ENCODE data around the gene PADI3. TPM values are rescaled to one million over a fixed set of nuclear protein-coding genes. Genes with fewer than 3 reads are reported as not detected.
A peak's percentile ranks its signal among the peaks of the same experiment; 100 is the strongest.

PADI3 gene
- total and polyA plus RNA-seq, 9 of the 15 experiments (the other 6 are each of a cell fraction or from before 2014, with no cell fraction given), result not detected

DNA sequence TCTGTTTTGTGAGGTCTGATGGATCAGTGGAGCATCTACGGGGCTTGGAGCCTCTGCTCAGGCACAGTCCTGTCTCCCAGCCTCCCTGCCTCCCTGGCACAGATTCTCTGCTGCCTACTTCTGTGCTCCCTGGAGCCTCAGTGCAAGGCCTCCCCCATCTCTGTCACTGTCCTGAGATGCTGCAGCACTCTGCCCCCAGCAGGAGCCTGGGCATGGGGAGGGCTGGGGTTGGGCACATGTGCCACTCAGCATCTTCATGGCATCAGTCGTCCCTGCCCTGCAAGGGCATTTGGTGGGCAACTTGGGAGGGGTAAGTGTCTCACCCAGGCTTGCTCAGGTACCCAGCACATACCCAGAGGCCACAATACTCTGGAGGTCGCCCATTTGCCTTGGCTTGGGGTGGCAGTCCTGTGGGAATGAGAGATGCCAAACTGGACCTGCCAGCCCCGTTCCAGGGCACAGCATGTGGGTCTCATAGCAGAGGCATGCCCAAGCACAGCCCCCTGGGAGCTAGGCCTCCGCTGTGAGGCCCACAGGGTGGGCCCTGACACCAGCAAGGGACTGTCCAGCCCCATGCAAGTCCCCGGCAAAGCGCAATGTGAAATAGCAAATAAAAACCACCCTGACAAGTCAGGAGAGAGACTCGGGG, 28.7 kb downstream of the PADI3 start (continued):
- TF ChIP-seq PTRF (tag; IDR thresholded peaks at IDR 0.05) (no peak), YY1 (IDR thresholded peaks at IDR 0.05; ENCODE audit: borderline replicate concordance in 1 of 3, control insufficient read depth in 1 of 3, extremely low read depth in 1 of 3, insufficient read depth in 3 of 3, insufficient read length in 1 of 3, insufficient replicate concordance in 2 of 3, low read depth in 1 of 3, low read length in 2 of 3) (no peak), SRSF1 (IDR thresholded peaks at IDR 0.05; ENCODE audit: low read depth, low read length) (no peak)

DNA sequence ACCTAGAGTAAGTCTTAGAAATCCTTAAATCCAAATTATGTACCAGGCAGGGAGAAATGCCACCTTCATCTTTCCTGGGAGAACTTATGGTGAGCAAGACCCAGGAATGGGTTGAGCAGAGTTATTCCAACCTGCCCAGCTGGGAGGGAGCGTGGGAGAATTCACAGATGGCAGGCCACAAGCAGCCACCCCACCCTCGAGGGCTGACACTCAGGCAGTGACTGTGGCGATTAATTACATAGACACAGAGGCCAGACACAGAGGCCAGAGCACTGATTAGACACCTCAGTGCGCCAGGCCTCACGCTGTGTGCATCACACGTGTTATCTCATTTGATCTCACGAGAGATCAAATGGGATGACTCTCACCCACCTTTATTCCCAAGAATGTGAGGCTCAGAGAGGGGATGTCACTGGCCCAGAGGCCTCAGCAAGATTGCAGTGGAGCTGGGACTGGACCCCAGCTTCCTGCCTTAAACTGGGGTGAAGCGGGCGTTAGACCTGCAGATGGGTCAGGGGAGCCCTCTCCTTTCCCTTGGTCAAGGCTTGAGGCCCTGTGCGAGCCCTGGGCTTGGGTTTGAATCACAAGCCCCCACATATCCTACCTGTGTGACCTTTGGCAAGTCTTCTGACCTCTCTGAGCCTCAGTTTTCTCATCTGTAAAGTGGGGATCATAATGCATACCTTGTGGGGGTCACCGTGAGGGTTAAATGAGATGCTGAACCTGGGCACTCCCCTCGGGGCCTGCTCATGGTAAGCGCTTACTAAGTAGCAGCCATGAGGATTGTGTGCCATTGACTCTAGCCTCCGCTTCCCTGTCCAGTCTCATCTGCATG, 30.3 kb downstream of the PADI3 start:
- Histone ChIP-seq H3K9me3 (replicated peaks; ENCODE audit: control insufficient read depth, insufficient read depth, low read depth, low read length) (no peaks in the 10 kb centered on the region), H3K9ac (ENCODE audit: insufficient read depth in 1 of 2, low read depth in 2 of 2, low read length in 2 of 2) (no peak overlapping the region), H3K27me3 (ENCODE audit: control insufficient read depth in 2 of 2, insufficient read depth in 2 of 2, low read length in 2 of 2) (peaks cover 16 to 68% of the 10 kb centered on the region in 2 experiments), H3K9me1 (ENCODE audit: control insufficient read depth, insufficient read depth, low read length) (peaks cover 3% of the 10 kb centered on the region), H3K4me1 (replicated peaks in 1 of 2; ENCODE audit: control insufficient read depth in 2 of 2, insufficient read depth in 2 of 2, low read length in 2 of 2) (0 out of 5 replicates have a peak, but pooled peaks cover 0 to 2% of the 10 kb centered on the region in 2 experiments), H3K79me2 (ENCODE audit: control insufficient read depth, insufficient read depth, low read length) (no peaks in the 10 kb centered on the region), H2AFZ (ENCODE audit: low read depth, low read length) (no peak overlapping the region), H3K27ac (ENCODE audit: extremely low read depth, low read depth, low read length) (no peak overlapping the region), H3K4me3 (no peak overlapping the region), H3K4me2 (ENCODE audit: insufficient read depth, low read length) (no peak overlapping the region), H4K20me1 (replicated peaks; ENCODE audit: control insufficient read depth, insufficient read depth, low read length) (peaks cover 24% of the 10 kb centered on the region), H3K36me3 (ENCODE audit: control insufficient read depth, insufficient read depth, low read length) (no peaks in the 10 kb centered on the region)
- WGBS (ENCODE audit: insufficient coverage, low coverage, missing lambda C conversion rate), result 4% methylated on average over 14 of the region's 14 CpGs
- BruUV-seq (replicated peaks), result no TSS peak
- ChIA-PET CTCF (ENCODE audit: low intra/inter-chr PET ratio) (no interaction called here), POLR2A (no interaction called here)
- in situ Hi-C loops (cut with MboI), result no loop called here
- DNase-seq (ENCODE audit: extremely low read depth in 1 of 4, low spot score in 3 of 4) (no peak), ATAC-seq (no peak), FAIRE-seq (no peak)
- intact Hi-C loops (cut with micrococcal nuclease), result no loop called here
- TF ChIP-seq ZNF23 (CRISPR knock-in tag; IDR thresholded peaks at IDR 0.05), result no peak
- TF ChIP-seq KDM1A (IDR thresholded peaks at IDR 0.05), result peak in 1 of 2 experiments; percentile 24; a peak in 1 of 4 replicates
- peak; percentile 54 for TF ChIP-seq RBM25 (IDR thresholded peaks at IDR 0.05; ENCODE audit: low read depth, low read length, severe bottlenecking)
- TF ChIP-seq BDP1 (IDR thresholded peaks at IDR 0.05; ENCODE audit: insufficient read depth, insufficient read length), result no peak
- TF ChIP-seq KLF16 (IDR thresholded peaks at IDR 0.05), result no peak
- peak; percentile 40; the same call in 1 of the 2 replicates for TF ChIP-seq BCOR (IDR thresholded peaks at IDR 0.05)
- TF ChIP-seq ZNF184 (CRISPR knock-in tag; IDR thresholded peaks at IDR 0.05), result no peak
- TF ChIP-seq ZNF696 (CRISPR knock-in tag; conservative IDR thresholded peaks at IDR 0.05), result no peak
- TF ChIP-seq, protein P1, sequence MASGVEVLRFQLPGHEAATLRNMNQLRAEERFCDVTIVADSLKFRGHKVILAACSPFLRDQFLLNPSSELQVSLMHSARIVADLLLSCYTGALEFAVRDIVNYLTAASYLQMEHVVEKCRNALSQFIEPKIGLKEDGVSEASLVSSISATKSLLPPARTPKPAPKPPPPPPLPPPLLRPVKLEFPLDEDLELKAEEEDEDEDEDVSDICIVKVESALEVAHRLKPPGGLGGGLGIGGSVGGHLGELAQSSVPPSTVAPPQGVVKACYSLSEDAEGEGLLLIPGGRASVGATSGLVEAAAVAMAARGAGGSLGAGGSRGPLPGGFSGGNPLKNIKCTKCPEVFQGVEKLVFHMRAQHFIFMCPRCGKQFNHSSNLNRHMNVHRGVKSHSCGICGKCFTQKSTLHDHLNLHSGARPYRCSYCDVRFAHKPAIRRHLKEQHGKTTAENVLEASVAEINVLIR (CRISPR knock-in tag; IDR thresholded peaks at IDR 0.05), result no peak
- TF ChIP-seq, protein P2, sequence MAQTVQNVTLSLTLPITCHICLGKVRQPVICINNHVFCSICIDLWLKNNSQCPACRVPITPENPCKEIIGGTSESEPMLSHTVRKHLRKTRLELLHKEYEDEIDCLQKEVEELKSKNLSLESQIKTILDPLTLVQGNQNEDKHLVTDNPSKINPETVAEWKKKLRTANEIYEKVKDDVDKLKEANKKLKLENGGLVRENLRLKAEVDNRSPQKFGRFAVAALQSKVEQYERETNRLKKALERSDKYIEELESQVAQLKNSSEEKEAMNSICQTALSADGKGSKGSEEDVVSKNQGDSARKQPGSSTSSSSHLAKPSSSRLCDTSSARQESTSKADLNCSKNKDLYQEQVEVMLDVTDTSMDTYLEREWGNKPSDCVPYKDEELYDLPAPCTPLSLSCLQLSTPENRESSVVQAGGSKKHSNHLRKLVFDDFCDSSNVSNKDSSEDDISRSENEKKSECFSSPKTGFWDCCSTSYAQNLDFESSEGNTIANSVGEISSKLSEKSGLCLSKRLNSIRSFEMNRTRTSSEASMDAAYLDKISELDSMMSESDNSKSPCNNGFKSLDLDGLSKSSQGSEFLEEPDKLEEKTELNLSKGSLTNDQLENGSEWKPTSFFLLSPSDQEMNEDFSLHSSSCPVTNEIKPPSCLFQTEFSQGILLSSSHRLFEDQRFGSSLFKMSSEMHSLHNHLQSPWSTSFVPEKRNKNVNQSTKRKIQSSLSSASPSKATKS (CRISPR knock-in tag; IDR thresholded peaks at IDR 0.05), result no peak
- no peak for TF ChIP-seq TEAD4 (IDR thresholded peaks at IDR 0.05; ENCODE audit: low read length)
- TF ChIP-seq TEAD4 (CRISPR knock-in tag; IDR thresholded peaks at IDR 0.05; ENCODE audit: borderline replicate concordance), result no peak
- peak; percentile 61 for TF ChIP-seq ADNP (tag; IDR thresholded peaks at IDR 0.05)
- TF ChIP-seq ESRRA (IDR thresholded peaks at IDR 0.05; ENCODE audit: borderline replicate concordance, low read depth), result peak; percentile 80
- no peak for TF ChIP-seq SMAD2 (IDR thresholded peaks at IDR 0.05; ENCODE audit: low read depth, low read length)
